Diencephalon (tissue), 1 donor: Measurements from ENCODE around the gene TMEM52. TPM values are rescaled to one million over a fixed set of nuclear protein-coding genes. Genes with fewer than 3 reads are reported as not detected.

Experiments
- total RNA-seq: library from RNA; depleted of rRNA; stranded (reverse); fragments of >200 nt; gene quantifications from one replicate; pipeline ENCODE4 v1.2.3, GENCODE V29; 2014

Gene TMEM52
- 5.8 TPM for total RNA-seq

DNA sequence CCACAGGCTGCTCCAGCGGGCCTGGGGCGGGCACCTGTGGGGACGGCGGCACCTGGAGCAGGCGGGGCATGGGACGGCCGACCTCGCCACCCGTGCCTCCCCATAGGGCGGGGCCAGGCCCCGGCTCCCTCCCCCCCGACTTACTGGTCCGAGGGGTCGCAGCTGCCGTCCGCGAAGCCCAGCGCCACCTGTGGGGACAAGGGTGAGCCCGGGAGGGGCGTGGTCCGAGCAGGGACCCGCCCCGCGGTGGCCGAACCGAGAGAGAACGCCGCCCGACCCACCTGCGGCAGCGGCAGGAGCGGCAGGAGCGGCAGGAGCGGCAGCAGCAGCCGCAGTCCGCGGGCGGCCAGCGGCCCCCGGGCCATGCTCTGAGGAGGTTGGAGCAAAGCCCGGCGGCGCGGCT, at the start of gene TMEM52:
TSS of gene TMEM52 (minus strand) at position 379 of the 403 bp plus-strand sequence. CDS start at position 365, 14 bp downstream.

DNA sequence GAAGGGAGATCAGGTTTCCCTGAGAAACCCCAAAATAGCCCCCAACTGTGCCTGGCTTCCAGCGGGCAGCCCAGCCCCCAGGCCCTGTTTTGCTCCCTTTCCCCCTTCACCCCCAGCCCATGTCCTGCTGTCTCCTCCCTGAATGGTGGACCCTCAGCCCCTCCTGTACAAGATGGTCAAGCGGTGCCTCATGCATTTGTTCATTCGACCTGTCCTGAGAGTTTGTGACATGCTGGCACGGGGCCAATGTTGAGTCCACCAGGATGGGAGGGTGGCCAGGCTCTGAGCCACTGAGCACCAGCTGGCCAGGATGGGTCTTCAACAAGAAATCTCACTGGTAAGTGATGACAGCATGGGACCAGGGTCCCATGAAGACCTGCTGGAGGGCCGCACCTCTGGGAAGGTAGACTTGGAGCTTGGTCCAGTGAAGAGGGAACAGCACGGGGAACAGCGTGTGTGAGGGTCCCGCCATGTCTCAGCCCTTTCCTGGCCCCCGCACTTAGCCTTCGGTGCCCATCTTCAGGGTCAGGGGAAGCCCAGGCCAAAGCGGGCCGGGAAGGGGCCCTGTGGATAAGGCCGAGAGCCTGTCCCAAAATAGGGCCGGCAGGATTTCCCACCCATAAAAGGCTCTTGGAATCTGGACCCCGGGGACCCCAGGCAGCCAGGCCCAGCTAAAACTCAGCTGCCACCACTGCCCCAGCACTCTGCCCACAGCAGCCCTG, 3.9 kb downstream of the TMEM52 start, which contains the start of gene CALML6:
TSS of gene CALML6 (plus strand) at position 290 of the 722 bp plus-strand sequence. CDS start at position 311, 21 bp downstream.

DNA sequence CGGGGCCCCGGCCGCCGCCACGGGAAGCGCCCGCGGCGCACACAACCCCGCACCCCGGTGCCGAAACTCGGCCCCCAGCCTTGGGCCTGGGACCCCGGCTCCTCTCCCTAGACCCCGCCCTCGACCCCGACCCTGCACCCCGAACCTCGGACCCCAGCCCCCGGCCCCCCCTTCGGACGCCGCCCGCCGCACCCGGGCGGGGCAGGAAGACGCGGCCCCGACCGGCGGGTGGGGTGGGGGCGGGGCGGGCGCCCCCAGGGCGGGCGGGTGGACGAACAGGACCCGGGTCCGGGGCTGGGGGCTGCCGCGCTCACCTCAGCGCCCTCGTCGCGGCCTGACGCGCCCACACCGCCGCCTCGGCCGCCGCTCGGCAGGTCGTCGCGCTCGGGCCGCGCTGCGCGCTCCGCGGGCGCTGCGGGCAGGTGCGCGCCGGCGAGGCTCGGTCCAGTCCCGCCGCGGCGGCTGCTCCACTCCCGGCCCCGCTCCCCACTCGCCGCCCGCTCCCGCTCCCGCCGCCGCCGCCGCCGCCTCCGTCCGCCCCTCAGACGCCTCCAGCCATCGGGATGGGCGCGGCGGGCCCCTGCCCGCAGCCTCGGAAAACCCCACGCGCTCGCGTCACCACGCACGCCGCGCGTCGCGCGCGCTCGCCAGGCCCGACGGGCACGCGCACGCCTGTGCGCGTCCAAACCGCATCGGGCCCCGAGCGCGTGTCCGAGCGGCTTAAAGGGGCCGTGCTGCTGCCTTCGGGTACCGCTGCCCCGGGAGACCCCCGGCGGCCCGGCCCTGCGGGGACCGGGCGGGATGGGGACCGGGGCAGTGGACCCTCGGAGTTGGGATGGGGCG, 28.4 kb downstream of the TMEM52 start, which contains the start of gene GNB1:
TSS of gene GNB1 (minus strand) at position 582 of the 843 bp plus-strand sequence. CDS start 65,634 bp downstream, outside the sequence.

Other genes starting within 250 kb of the TMEM52 start
- gene SLC35E2B, start 226.5 kb downstream of the TMEM52 start, total RNA-seq: 65.7 TPM
- 20.1 TPM for gene CDK11A, start 194.9 kb downstream of the TMEM52 start, total RNA-seq
- 29.1 TPM for gene NADK, start 140.8 kb downstream of the TMEM52 start, total RNA-seq
- 283 TPM for gene GNB1, start 28.2 kb downstream of the TMEM52 start, total RNA-seq
- not detected for gene CALML6, start 4.0 kb downstream of the TMEM52 start, total RNA-seq
- 1.8 TPM for gene CFAP74, start 84.5 kb upstream of the TMEM52 start, total RNA-seq
- gene GABRD, start 100.1 kb upstream of the TMEM52 start, total RNA-seq: 1.2 TPM
- gene PRKCZ, start 131.1 kb upstream of the TMEM52 start, total RNA-seq: 77.3 TPM